Stimulated activated CD4-positive, alpha-beta T cell treated with anti-CD3 and anti-CD28 coated beads, Interleukin-1b, Interleukin-23, amount 100 ng/mL, for 4 hours (primary cell): ENCODE data around the gene SPHK1.
A peak's percentile ranks its signal among the peaks of the same experiment; 100 is the strongest.

Experiments used
- DNase-seq, 2 donors: peaks; one replicate each; pipeline ENCODE4 v3.0.0-alpha.2; 2020; ENCODE audit warnings: low read depth in 2 of 2

The SPHK1 gene

GRCh38 chr17:76384987-76385891 lies 830 bp downstream of the SPHK1 start:
- peak; percentile 30 to 41 for DNase-seq

GRCh38 chr17:76385892-76386786 lies 1.7 kb downstream of the SPHK1 start:
- DNase-seq: peak; percentile 78 to 82

GRCh38 chr17:76386966-76387765 lies 2.8 kb downstream of the SPHK1 start:
- DNase-seq: no peak

- DNase-seq: no peak
These were observed 4.8 kb downstream of the SPHK1 start for GRCh38 chr17:76388966-76389888.

GRCh38 chr17:76390003-76390421 lies 5.6 kb downstream of the SPHK1 start:
- no peak for DNase-seq

GRCh38 chr17:76391200-76391715 lies 6.8 kb downstream of the SPHK1 start:
- DNase-seq: no peak

- no peak for DNase-seq
These were observed 9.8 kb downstream of the SPHK1 start for GRCh38 chr17:76394166-76394565.

- DNase-seq: no peak
These were observed 11.6 kb downstream of the SPHK1 start for GRCh38 chr17:76395980-76396379.

GRCh38 chr17:76397184-76397583 lies 12.8 kb downstream of the SPHK1 start:
- DNase-seq: no peak

- DNase-seq: peak; percentile 84 to 86
These were observed 13.5 kb downstream of the SPHK1 start for GRCh38 chr17:76397687-76398522.

GRCh38 chr17:76398523-76399174 lies 14.2 kb downstream of the SPHK1 start:
- no peak for DNase-seq

GRCh38 chr17:76399175-76400172 lies 15.1 kb downstream of the SPHK1 start:
- DNase-seq: no peak

- DNase-seq: no peak
These were observed 18.3 kb downstream of the SPHK1 start for GRCh38 chr17:76402711-76403110.

GRCh38 chr17:76404256-76404655 lies 19.8 kb downstream of the SPHK1 start:
- DNase-seq: no peak

GRCh38 chr17:76404976-76405563 lies 20.7 kb downstream of the SPHK1 start:
- DNase-seq: no peak

GRCh38 chr17:76405607-76405966 lies 21.2 kb downstream of the SPHK1 start:
- no peak for DNase-seq

- no peak for DNase-seq
These were observed 21.7 kb downstream of the SPHK1 start for GRCh38 chr17:76405967-76406647.
